ENCODE measurements around the gene BTBD10. TPM values are rescaled to one million over a fixed set of nuclear protein-coding genes. Genes with fewer than 3 reads are reported as not detected.
"Not testable (repeated sequence)": the region's sequence is repeated elsewhere in the genome, so short reads cannot be mapped to it uniquely, and the experiment has no call there.

Gene BTBD10
- total RNA-seq, 1 donor from 2014 or later: 62.4 TPM

DNA sequence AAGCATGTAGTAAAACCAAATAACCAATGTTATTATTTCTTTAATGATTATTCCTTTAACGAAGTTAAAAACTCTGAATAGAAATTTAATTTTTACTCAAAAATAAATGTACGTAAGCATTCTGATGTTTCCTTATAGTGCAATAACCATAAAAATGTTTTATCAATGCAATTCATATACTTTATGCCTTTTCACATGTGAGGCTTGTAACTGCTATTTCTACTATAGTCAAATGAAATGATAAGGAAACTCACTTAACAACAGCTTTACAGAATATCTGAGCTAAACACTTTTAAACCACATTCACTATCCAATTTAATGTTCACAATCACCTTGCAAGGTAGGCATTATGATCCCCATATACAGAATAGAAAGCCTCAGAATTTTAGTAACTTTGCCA lies 17.4 kb downstream of the BTBD10 start:
- no peak for DNase-seq (ENCODE audit: extremely low read depth, low read depth, low spot score)

DNA sequence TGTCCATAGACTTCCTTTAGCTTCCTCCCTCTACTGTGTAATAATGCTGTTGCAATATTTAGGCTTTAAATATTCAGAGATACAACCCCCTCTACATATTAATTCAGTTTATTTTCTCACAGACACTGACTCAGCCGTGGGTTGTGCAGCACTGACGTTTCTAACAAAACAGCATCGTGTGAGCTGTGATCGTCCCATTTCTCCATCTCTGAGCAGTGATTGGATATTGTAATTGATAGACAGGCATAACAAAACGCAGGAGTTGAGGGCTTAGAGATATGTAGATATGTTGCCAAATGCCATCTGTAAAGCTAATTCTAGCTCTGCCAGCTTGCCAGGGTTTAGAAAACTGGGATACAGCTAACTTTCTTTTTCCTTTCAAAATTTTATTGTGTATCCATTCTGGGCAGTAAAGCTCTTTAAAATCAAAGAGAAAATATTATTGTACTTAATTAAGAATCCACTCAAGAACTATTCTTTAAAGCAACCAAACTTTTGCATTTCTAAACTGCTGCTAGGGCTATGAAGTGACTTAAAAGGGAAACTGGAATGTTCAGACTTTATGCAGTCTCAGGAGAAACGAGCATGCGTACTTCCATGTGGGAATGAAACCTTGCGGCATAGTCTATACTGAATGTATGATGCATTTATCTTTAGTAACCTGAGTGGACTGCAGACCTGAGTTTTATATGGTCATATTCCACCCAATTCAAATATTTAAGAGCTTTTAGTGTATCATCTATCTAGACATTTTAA lies 22.7 kb downstream of the BTBD10 start:
- DNase-seq (ENCODE audit: extremely low read depth, low read depth, low spot score): peak; percentile 48

DNA sequence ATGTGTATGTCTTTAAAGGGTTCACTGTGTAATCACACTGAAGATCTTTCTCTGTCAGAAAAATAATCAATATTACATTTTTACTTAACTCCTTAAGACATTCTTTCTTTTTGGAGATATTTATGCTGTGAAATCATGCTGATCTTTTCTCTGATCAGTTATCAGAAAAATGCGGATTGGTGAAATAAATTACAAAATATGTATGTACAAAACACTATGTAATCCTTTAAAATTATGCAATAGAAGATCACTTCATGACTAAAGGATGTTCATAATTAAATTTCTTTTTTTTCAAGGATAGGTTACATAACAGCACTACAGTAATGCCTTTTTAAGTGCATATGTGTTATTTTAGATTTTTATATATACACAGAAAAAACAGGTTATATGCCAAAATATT lies 24.7 kb downstream of the BTBD10 start:
- DNase-seq (ENCODE audit: extremely low read depth, low read depth, low spot score): no peak

DNA sequence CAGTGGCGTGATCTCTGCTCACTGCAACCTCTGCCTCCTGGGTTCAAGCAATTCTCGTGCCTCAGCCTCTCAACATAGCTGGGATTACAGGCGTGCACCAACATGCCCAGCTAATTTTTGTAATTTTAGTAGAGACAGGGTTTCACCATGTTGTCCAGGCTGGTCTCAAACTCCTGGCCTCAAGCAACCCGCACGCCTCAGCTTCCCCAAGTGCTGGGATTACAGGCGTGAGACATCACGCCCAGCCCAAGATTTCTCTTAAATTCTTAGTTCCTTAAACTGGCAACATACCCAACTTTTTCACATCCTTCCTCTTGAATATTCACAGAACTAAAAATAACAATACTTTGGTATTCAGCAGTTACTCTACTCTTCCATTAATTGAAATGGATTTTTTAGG lies 26.2 kb downstream of the BTBD10 start:
- DNase-seq (ENCODE audit: extremely low read depth, low read depth, low spot score): not testable (repeated sequence)

DNA sequence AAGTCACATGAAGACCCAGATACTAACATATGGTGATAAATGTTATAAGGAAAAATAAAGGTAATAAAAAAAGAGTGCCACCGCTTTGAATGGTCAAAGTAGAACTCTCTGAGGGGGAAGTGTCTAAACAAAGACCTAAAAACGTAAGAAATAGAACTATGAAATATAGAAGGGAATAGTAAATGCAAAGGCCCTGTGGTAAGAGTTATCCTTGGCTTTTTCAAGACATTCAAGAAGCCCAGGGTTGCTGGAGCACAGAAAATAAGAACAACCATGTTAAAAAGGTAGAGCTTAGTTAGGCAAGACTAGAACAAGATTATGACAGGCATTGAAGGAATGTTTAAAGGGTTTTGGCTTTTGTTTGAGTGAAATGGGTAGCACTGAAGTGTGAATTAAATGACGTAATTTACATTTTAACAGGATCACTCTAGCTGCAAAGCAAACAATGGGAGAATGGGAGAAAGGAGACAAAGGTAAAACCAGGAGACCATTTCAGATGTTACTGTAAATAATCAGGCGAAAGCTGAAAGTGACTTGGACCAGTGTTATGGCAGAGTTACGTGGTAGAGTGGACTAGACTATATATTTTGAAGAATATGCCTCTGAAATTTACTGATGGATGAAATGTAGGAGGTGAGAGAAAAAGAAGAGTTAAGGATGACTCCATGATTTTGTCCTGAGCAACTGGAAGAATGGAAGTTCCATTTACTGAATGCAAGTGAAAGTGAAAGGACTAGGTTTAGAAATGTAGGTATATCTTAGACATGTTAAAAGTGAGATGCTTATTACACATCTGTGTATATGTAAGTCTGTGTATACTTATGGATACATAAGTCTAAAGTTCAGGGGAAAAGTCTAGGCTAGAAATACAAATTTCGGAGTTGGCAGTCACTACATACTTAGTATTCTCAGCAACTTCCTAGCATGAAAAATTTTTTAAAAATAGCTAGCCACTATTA lies 28.5 kb downstream of the BTBD10 start:
- DNase-seq (ENCODE audit: extremely low read depth, low read depth, low spot score): no peak

DNA sequence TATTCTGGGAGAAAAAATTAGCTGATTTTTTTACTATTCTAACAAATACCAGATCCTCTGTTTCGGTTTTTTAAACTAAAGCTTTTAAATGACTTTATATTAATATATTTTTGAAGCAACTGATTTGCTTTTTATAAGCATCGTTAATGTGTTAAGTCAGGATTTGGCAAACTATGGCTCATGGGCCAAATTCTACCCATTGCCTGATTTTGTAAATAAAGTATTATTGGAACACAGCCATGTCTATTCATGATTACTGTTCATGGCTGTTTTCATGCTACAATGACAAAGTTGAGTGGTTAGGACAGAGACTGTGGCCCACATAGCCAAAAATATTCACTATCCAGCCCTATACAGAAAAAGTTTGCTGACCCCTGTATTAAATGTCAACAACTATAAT lies 29.6 kb downstream of the BTBD10 start:
- no peak for DNase-seq (ENCODE audit: extremely low read depth, low read depth, low spot score)

DNA sequence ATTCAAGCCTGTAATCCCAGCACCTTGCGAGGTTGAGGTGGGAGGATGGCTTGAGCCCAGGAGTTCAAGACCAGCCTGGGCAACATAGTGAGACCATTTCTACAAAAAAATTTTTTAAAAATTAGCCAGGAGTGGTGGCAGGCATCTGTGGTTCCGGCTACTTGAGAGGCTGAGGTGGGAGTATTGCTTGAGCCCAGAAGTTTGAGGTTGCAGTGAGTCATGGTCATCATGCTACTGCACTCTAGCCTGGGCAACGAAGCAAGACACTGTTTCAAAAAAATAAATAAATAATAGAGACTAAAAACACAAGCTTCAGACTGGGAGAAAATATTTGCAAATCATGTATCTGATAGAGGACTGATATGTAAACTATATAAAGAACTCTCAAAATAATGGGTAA lies 33.2 kb downstream of the BTBD10 start:
- no peak for DNase-seq (ENCODE audit: extremely low read depth, low read depth, low spot score)

DNA sequence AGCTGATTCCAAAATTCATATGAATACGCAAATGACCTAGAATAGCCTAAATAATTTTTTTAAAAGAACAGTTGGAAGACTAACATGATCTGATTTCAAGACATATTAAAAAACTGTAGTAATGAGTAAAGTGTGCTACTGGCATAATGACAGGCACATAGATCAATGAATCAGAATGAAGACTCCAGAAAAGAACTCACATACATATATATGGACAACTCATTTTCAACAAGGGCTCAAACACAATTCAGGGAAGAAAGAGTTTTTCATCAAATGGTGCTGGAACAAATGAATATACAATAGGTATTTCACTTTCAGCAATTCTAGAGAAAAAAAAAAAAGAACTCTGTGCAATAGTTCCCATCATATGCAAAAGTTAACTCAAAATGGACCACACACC lies 33.7 kb downstream of the BTBD10 start:
- no peak for DNase-seq (ENCODE audit: extremely low read depth, low read depth, low spot score)

DNA sequence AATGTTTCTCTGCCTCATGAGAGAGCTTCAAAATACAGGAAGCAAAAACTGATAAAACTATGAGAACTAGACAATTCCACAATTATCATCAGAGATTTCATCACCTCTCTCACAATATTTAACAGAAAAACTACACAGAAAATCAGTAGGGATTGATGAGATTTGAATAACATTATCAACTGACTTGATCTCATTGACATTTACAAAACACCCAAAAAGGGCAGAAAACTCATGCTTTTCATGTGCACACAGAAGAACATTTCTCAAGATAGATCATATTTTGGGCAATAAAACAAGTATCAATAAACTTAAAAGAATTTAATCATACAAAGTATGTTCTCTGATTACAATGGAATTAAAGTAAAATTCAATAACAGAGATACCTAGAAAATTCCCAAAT lies 35.6 kb downstream of the BTBD10 start:
- DNase-seq (ENCODE audit: extremely low read depth, low read depth, low spot score): no peak

DNA sequence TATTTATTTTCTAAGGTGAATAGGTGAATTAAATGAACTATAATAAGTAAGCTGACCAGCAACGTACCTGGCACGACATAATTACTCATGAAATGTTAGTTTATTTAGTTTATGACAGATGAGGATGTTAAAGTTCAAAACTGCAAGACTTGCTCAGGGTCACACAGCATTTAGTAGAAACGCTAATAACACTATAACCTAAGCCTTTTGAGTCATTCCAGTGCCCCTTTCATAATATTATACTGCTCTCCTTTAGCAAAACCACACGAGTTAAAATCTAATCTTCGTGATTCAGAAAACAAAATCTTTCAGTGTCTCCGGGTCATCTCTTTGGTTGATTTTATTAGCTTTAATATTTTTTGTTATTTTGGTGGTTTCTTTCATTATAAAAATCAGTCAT lies 39.6 kb downstream of the BTBD10 start:
- no peak for DNase-seq (ENCODE audit: extremely low read depth, low read depth, low spot score)

DNA sequence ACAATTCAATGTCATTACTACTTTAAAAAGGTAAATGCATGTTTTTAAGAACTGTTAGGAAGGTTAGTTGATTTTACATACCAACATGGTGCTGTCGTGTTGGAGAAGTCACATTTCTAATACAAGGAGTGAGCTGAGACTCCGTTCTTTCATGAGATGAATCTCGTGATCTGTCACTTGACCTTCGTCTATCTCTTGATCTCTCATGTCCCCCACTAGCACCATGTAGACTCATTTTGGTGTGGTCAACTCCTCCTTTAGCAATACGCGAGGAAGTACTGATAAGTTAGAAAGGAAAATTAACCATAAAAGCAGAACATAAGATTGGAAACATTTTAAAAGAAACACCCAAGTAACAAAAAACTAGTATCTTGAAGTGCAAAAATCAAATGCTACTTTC lies 41.5 kb downstream of the BTBD10 start:
- no peak for DNase-seq (ENCODE audit: extremely low read depth, low read depth, low spot score)

DNA sequence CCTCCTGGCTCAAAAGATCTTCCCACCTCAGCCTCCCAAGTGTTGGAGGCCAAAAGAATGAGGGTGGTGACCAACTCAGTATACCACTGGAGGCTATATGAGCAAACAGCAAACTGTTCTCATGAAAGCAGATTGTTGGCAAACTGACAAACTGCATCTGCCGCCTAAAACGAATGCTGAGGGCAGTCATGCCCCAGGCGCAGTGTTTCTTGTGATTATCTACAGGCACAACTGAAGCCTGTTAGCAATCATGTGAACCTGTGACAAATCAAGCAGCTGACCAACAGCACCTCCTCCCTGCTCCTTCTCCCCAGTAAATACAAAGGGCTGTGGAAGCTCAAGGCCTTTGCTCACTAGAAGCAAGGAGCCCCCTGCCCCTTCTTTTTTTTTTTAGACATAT lies 47.8 kb downstream of the BTBD10 start:
- no peak for DNase-seq (ENCODE audit: extremely low read depth, low read depth, low spot score)

DNA sequence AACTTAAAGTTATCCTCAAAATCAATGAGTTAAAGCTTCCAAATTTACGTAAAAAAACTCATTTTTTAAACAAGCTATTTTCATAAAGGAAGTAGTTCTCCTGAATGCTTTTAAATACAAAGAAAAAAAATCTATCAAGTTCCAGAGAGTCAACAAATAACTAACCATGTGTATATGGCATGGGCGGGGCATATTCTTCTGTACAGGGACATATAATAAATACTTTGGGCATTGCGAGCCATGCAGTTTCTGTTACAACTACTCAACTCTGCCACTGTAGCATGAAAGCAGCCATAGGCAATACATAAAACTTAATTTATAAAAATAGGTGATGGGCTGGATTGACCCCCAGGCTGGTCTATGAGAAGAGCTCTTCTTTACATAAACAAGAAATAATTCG lies 57.8 kb downstream of the BTBD10 start:
- DNase-seq (ENCODE audit: extremely low read depth, low read depth, low spot score): no peak

DNA sequence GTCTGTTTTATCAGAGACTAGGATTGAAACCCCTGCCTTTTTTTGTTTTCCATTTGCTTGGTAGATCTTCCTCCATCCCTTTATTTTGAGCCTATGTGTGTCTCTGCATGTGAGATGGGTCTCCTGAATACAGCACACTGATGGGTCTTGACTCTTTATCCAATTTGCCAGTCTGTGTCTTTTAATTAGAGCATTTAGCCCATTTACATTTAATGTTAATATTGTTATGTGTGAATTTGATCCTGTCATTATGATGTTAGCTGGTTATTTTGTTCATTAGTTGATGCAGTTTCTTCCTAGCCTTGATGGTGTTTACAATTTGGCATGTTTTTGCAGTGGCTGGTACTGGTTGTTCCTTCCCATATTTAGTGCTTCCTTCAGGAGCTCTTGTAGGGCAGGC lies 64.7 kb downstream of the BTBD10 start:
- DNase-seq (ENCODE audit: extremely low read depth, low read depth, low spot score): not testable (repeated sequence)

DNA sequence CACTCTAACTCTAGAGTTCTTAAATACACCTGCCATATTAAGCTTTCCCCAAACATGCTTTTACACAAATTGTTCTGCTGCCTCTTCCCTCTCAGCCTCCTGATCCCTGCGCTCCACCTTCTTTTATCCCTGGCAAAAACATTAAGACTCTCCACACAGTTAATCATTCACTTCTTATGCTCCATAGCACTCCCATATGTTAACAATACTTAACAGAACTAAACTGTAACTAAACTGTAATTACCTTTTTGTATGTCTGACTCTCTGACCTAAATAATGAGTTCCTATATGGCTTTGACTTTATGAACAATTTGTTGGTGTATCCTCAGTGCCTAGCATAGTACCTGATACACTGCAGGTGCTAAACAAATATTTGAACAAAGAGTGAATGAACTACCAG lies 71.8 kb downstream of the BTBD10 start:
- DNase-seq (ENCODE audit: extremely low read depth, low read depth, low spot score): no peak

DNA sequence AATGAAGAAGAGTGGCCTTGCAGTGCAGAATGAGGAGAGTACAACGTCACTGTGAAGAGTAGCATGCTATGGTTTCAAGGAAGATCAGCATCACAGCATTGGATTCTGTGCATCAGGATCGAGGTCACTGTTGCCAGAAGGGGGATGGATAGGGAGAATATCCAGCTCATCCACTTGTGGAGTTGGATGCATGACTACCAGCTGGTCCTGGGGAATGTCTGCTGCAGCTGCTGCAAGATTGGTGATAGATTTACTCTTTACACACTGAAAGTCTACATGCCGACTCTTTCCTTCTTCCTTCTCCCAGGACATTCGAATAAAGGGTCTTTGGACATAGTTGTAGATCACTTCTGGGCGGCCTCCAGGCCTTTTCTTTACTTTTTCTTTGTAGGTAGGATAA lies 74.3 kb downstream of the BTBD10 start:
- no peak for DNase-seq (ENCODE audit: extremely low read depth, low read depth, low spot score)

DNA sequence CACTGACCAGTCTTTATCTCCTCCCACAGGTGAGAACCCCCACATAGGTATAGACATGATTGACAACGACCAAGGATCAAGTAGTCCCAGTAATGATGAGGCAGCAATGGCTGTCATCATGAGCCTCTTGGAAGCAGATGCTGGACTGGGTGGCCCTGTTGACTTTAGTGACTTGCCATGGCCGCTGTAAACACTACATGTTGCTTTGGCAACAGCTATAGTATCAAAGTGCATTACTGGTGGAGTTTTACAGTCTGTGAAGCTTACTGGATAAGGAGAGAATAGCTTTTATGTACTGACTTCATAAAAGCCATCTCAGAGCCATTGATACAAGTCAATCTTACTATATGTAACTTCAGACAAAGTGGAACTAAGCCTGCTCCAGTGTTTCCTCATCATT lies 76.5 kb downstream of the BTBD10 start:
- no peak for DNase-seq (ENCODE audit: extremely low read depth, low read depth, low spot score)

DNA sequence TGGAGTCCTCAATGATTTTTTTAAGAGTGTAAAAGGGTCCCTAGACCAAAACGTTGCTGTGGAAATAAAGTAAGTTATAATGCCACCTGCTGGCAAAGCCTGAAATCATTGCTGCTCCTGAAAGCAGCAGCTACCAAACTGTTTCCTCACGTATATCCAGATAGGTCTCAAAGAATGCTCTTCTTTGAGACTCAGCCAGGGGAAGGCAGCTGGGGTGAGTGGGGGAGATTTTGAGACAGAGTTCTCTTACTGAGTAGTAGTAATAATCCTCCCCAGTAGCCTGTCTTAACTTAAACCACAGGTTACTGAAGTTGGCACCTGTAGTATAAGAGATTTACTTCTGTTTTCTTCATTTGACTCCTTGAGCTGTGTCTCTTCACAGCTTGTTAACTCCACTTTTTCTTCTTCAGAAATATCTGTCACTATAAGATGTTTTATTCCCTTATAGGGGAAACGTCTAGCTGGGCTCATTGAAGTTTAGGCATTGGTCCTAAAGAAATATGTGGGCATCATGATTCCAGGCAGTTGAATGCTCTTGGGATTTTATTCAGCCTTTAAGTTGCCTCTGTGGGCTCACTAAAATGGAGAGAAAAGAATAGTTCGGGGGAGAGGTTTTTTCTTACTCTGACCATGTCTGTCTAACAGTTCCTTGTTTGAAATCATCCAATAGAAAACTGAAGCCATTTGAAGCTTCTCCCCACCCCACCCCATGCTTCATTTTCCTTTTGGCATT lies 77.9 kb downstream of the BTBD10 start:
- DNase-seq (ENCODE audit: extremely low read depth, low read depth, low spot score): peak; percentile 27

DNA sequence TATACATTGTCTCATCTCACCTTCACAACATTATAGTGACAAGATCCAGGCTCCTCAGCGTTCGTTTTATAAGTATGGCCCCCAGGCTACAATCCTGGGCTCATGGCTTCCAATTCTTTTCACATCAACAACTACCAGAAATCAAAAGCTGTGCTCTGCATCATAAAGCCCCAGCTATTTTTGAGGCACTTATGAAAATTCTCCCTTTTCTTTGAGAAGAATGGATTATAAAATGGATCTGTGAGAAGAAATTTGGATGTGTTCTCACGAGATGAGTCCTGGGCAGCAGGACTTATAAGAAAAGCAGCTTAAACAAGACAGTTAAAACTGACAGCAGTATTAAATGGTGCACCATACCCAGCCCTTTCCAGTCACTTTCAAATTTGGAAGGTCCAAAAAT lies 80.3 kb downstream of the BTBD10 start:
- no peak for DNase-seq (ENCODE audit: extremely low read depth, low read depth, low spot score)

DNA sequence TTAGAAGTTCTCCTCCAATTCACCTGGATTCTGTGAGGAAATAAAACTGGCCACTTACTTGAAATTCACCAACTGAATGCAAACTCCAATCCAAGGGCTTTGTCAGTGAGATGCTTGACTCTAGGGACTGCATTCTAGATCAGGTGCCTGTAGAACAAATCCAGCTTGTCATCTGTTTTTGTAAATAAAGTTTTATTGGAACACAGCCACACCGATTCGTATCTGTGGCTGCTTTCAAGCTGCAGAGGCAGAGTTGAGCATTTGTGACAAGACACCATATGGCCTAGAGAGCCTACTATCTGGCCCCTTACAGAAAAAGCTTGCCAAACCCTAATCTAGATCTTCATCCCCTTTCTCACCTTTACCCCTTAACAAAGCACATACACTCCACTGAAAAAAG lies 82.3 kb downstream of the BTBD10 start:
- no peak for DNase-seq (ENCODE audit: extremely low read depth, low read depth, low spot score)

DNA sequence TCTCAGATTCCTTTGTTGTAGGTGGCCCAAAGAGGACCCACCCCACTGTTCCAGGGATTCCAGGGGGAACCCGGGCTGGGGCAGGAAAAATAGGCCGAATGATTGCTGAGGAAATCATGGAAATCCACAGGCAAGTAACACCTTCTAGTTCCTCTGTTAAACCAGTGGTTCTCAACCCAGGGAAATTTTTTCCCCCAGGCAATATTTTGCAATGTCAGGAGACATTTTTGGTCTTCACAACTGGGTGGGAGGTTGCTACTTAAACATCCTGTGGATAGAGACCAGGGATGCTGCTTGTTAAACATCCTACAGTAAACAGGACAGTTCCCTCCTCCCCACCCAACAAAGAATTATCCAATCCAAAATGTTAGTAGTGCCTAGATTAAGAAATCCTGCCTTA lies 84.7 kb downstream of the BTBD10 start:
- no peak for DNase-seq (ENCODE audit: extremely low read depth, low read depth, low spot score)

All from glomerular endothelial cell (primary cell).